Tibial artery (tissue), 4 donors: ENCODE results near the gene SCN1A.

ENCODE experiments used
- DNase-seq, 2 donors: peaks; one replicate each; pipeline ENCODE4 v3.0.0-alpha.2; 2019
- H3K27ac ChIP-seq, 2 donors: fragments of 200-600 bp; sonication (generic) in 1 of 2; 1 replicate in 1 of 2; 2 replicates in 1 of 2; pipeline ENCODE4 v1.5.1; 2018 to 2019; ENCODE audit warnings: mild to moderate bottlenecking in 1 of 2
- H3K27me3 ChIP-seq, 2 donors: fragments of 200-600 bp; sonication (generic) in 1 of 2; one replicate each; pipeline versions ENCODE4 v1.5.1 to v1.6.0; 2016 to 2019
- H3K36me3 ChIP-seq, 3 donors: fragments of 200-600 bp; sonication (generic) in 2 of 3; one replicate each; pipeline ENCODE4 v1.5.1; 2016 to 2019; ENCODE audit warnings: mild to moderate bottlenecking in 2 of 3
- H3K4me1 ChIP-seq, 4 donors: fragments of 200-600 bp; sonication (generic) in 2 of 4; 1 replicate in 3 of 4; 2 replicates in 1 of 4; pipeline ENCODE4 v1.5.1; 2016 to 2019
- H3K4me3 ChIP-seq, 2 donors: fragments of 200-600 bp; sonication (generic) in 1 of 2; 1 replicate in 1 of 2; 2 replicates in 1 of 2; pipeline ENCODE4 v1.5.1; 2018 to 2019; ENCODE audit warnings: mild to moderate bottlenecking in 2 of 2
- H3K9me3 ChIP-seq, 3 donors: fragments of 200-600 bp; sonication (generic) in 1 of 3; one replicate each; pipeline ENCODE4 v1.5.1; 2016 to 2019
- CTCF ChIP-seq, 2 experiments: fragments of 200-600 bp in 1 of 2; fragments of 450-650 bp in 1 of 2; IDR thresholded peaks; one replicate each; pipeline ENCODE4 v1.5.1; 2017 to 2019; ENCODE audit warnings: antibody characterized with exemption in 2 of 2, mild to moderate bottlenecking in 1 of 2, moderate library complexity in 1 of 2
- intact Hi-C: fragments of 100-400 bp; cut with DNase I; formaldehyde crosslinking; loops from one replicate; pipeline ENCODE4 v1.15.0; 2023; ENCODE audit warnings: low total_unique reads

Gene SCN1A

GRCh38 chr2:165953306-165953654, 174.5 kb downstream of the SCN1A start:
- Histone ChIP-seq H3K9me3 (no peaks in the 10 kb centered on the region), H3K36me3 (peaks cover 0 to 7% (median 7%) of the 10 kb centered on the region in 3 donors), H3K27ac (peak overlapping the region; percentile 83 to 88), H3K4me1 (peaks cover 0 to 42% (median 15%) of the 10 kb centered on the region in 4 donors), H3K27me3 (no peaks in the 10 kb centered on the region), H3K4me3 (peak overlapping the region; percentile 77 to 89)
- no peak for TF ChIP-seq CTCF (IDR thresholded peaks at IDR 0.05)
- intact Hi-C loops = loop anchor here (5.0 kb wide), 1 partner anchor 174 kb away; the partner anchor contains the start of gene SCN1A
- DNase-seq = peak in 1 of 2 donors; percentile 24

GRCh38 chr2:165952741-165953211, 175.0 kb downstream of the SCN1A start:
- TF ChIP-seq CTCF (IDR thresholded peaks at IDR 0.05) = no peak

GRCh38 chr2:165952085-165952484, 175.7 kb downstream of the SCN1A start:
- Histone ChIP-seq H3K9me3 (no peaks in the 10 kb centered on the region), H3K27me3 (no peaks in the 10 kb centered on the region), H3K4me1 (peaks cover 0 to 42% (median 15%) of the 10 kb centered on the region in 4 donors), H3K36me3 (peaks cover 0 to 19% (median 7%) of the 10 kb centered on the region in 3 donors), H3K27ac (no peak overlapping the region), H3K4me3 (peak overlapping the region in 1 of 2 donors; percentile 89)
- DNase-seq = no peak
- intact Hi-C loops = loop anchor here (5.0 kb wide), 1 partner anchor 175 kb away; the partner anchor contains the start of gene SCN1A
- no peak for TF ChIP-seq CTCF (IDR thresholded peaks at IDR 0.05)

More at GRCh38 chr2:165952741-165953211, 175.0 kb downstream of the SCN1A start:
- no peak for DNase-seq
- H3K4me1 ChIP-seq = peaks cover 0 to 42% (median 15%) of the 10 kb centered on the region in 4 donors
- H3K27me3 ChIP-seq = no peaks in the 10 kb centered on the region
- H3K27ac ChIP-seq = peak overlapping the region; percentile 83 to 88
- H3K9me3 ChIP-seq = no peaks in the 10 kb centered on the region
- peak overlapping the region; percentile 77 to 89 for H3K4me3 ChIP-seq
- peaks cover 0 to 12% (median 7%) of the 10 kb centered on the region in 3 donors for H3K36me3 ChIP-seq
- intact Hi-C loops = loop anchor here (5.0 kb wide), 1 partner anchor 175 kb away; the partner anchor contains the start of gene SCN1A

- H3K4me3 ChIP-seq = no peak overlapping the region
- no peak overlapping the region for H3K27ac ChIP-seq
- no peak for TF ChIP-seq CTCF (IDR thresholded peaks at IDR 0.05)
- H3K36me3 ChIP-seq = peaks cover 0 to 30% (median 9%) of the 10 kb centered on the region in 3 donors
- no peak for DNase-seq
- intact Hi-C loops = loop anchor here (5.0 kb wide), 1 partner anchor 177 kb away; the partner anchor contains the start of gene SCN1A
- no peaks in the 10 kb centered on the region for H3K27me3 ChIP-seq
- no peaks in the 10 kb centered on the region for H3K9me3 ChIP-seq
- peaks cover 0 to 41% (median 15%) of the 10 kb centered on the region in 4 donors for H3K4me1 ChIP-seq
These were observed 177.4 kb downstream of the SCN1A start for GRCh38 chr2:165950438-165950837.

- no peaks in the 10 kb centered on the region for H3K9me3 ChIP-seq
- no peak overlapping the region for H3K27ac ChIP-seq
- H3K27me3 ChIP-seq = no peaks in the 10 kb centered on the region
- H3K4me1 ChIP-seq = no peaks in the 10 kb centered on the region
- no peak overlapping the region for H3K4me3 ChIP-seq
- DNase-seq = no peak
- peaks cover 36 to 66% (median 44%) of the 10 kb centered on the region in 3 donors for H3K36me3 ChIP-seq
- intact Hi-C loops = no loop called here
- TF ChIP-seq CTCF (IDR thresholded peaks at IDR 0.05) = no peak
These were observed 186.0 kb downstream of the SCN1A start for GRCh38 chr2:165941827-165942226.
